GM23248 (cell line): ENCODE data around the gene SOD3. TPM values are rescaled to one million over a fixed set of nuclear protein-coding genes. Genes with fewer than 3 reads are reported as not detected.
A peak's percentile ranks its signal among the peaks of the same experiment; 100 is the strongest.

Source experiments
- DNase-seq: peaks from one replicate; pipeline ENCODE4 v3.0.0-alpha.2; 2015
- H2AFZ ChIP-seq: fragments of 200-600 bp; sonication (generic); 2 replicates; pipeline ENCODE4 v1.6.1; 2016; ENCODE audit warnings: antibody characterized with exemption
- H3F3A ChIP-seq: fragments of 200-600 bp; sonication (generic); 2 replicates; pipeline ENCODE4 v1.6.1; 2016; ENCODE audit warnings: mild to moderate bottlenecking, antibody characterized with exemption, mixed run types; ENCODE audit not compliant: insufficient read depth
- H3K27ac ChIP-seq: fragments of 200-600 bp; sonication (generic); 2 replicates; pipeline ENCODE4 v1.5.1; 2016; ENCODE audit warnings: mild to moderate bottlenecking
- H3K27me3 ChIP-seq: fragments of 200-600 bp; sonication (generic); replicated peaks from 2 replicates; pipeline ENCODE4 v1.6.1; 2016; ENCODE audit warnings: mild to moderate bottlenecking; ENCODE audit not compliant: insufficient read depth
- H3K36me3 ChIP-seq: fragments of 200-600 bp; sonication (generic); 2 replicates; pipeline ENCODE4 v1.6.1; 2016; ENCODE audit warnings: low read depth, mild to moderate bottlenecking
- H3K4me1 ChIP-seq: fragments of 200-600 bp; sonication (generic); 2 replicates; pipeline ENCODE4 v1.6.1; 2016; ENCODE audit warnings: mild to moderate bottlenecking; ENCODE audit not compliant: insufficient read depth
- H3K4me2 ChIP-seq: fragments of 200-600 bp; sonication (generic); one replicate; pipeline ENCODE4 v1.6.1; 2016; ENCODE audit warnings: mild to moderate bottlenecking; ENCODE audit not compliant: unreplicated experiment
- H3K4me3 ChIP-seq: fragments of 200-600 bp; sonication (generic); 2 replicates; pipeline ENCODE4 v1.5.1; 2016; ENCODE audit warnings: mild to moderate bottlenecking
- H3K79me2 ChIP-seq: fragments of 200-600 bp; sonication (generic); 2 replicates; pipeline ENCODE4 v1.6.1; 2016; ENCODE audit warnings: mild to moderate bottlenecking; ENCODE audit not compliant: insufficient read depth
- H3K9ac ChIP-seq: fragments of 200-600 bp; sonication (generic); 2 replicates; pipeline ENCODE4 v1.6.1; 2016; ENCODE audit warnings: mild to moderate bottlenecking
- H3K9me2 ChIP-seq: fragments of 200-600 bp; sonication (generic); 2 replicates; pipeline ENCODE4 v1.6.1; 2016; ENCODE audit warnings: mixed run types, mild to moderate bottlenecking, moderate library complexity; ENCODE audit not compliant: insufficient read depth
- H3K9me3 ChIP-seq: fragments of 200-600 bp; sonication (generic); one replicate; pipeline ENCODE4 v1.6.1; 2017; ENCODE audit warnings: low read depth
- H4K20me1 ChIP-seq: fragments of 200-600 bp; sonication (generic); 2 replicates; pipeline ENCODE4 v1.6.0; 2016; ENCODE audit not compliant: insufficient read depth
- EZH2 ChIP-seq: fragments of 200-600 bp; sonication (generic); IDR thresholded peaks from 2 replicates; pipeline ENCODE4 v1.6.1; 2018; ENCODE audit warnings: antibody characterized with exemption, mild to moderate bottlenecking; ENCODE audit not compliant: insufficient read depth, poor library complexity, severe bottlenecking
- EZH2phosphoT487 ChIP-seq: fragments of 200-600 bp; sonication (generic); IDR thresholded peaks from 2 replicates; pipeline ENCODE4 v1.6.1; 2018; ENCODE audit warnings: antibody characterized with exemption, moderate library complexity, mild to moderate bottlenecking, low read depth; ENCODE audit not compliant: insufficient read depth
- WGBS, 2 experiments: methylation state at CpG; one replicate each; pipeline ENCODE4 v1.1.6; 2015 to 2017; ENCODE audit warnings: low lambda C conversion rate in 2 of 2, low coverage in 1 of 2; ENCODE audit errors: missing lambda C conversion rate in 2 of 2; 5-methylcytosine and 5-hydroxymethylcytosine counted together
- in situ Hi-C: fragments of 300-500 bp; cut with MboI; formaldehyde crosslinking; loops from 2 replicates; pipeline ENCODE4 v1.15.0; 2020
- polyA plus RNA-seq: library from polyadenylated mRNA; unstranded; fragments of >200 nt; fragmentation: Nextera tagmentation; extraction: Ambion mirVana; gene quantifications from 2 replicates; pipeline ENCODE4 v1.2.1, GENCODE V29; 2016
- total RNA-seq: library from RNA; depleted of rRNA; stranded (reverse); fragments of >200 nt; shearing (Covaris generic); gene quantifications from 2 replicates; pipeline ENCODE4 v1.2.3, GENCODE V29; 2014

Gene SOD3
- total and polyA plus RNA-seq, 2 experiments from 2014 or later: 8.2 to 10.1 TPM

- Histone ChIP-seq H3K4me2 (no peak overlapping the region), H4K20me1 (no peaks in the 10 kb centered on the region), H3K36me3 (no peaks in the 10 kb centered on the region), H3K9me2 (no peaks in the 10 kb centered on the region), H3K27me3 (no peaks in the 10 kb centered on the region), H3K27ac (no peak overlapping the region), H3K4me3 (no peak overlapping the region), H3K79me2 (no peaks in the 10 kb centered on the region), H3K9ac (no peak overlapping the region), H3K9me3 (no peaks in the 10 kb centered on the region), H3K4me1 (peaks cover 34% of the 10 kb centered on the region), H3F3A (peaks cover 20% of the 10 kb centered on the region), H2AFZ (no peak overlapping the region)
- no peak for DNase-seq
- TF ChIP-seq EZH2: no peak
- TF ChIP-seq EZH2phosphoT487: no peak
- in situ Hi-C loops: no loop called here
These were observed 26.8 kb upstream of the SOD3 start for GRCh38 chr4:24768604-24769003.

GRCh38 chr4:24769571-24769970, 25.8 kb upstream of the SOD3 start:
- H3K79me2 ChIP-seq: no peaks in the 10 kb centered on the region
- H3K27ac ChIP-seq: peak overlapping the region; percentile 75
- H3K9ac ChIP-seq: peak overlapping the region; percentile 20; the same call in 1 of the 2 replicates
- H3K9me3 ChIP-seq: no peaks in the 10 kb centered on the region
- 44 to 46% methylated on average over 2 of the region's 2 CpGs for WGBS, 2 experiments
- H3K27me3 ChIP-seq: no peaks in the 10 kb centered on the region
- no peaks in the 10 kb centered on the region for H3K36me3 ChIP-seq
- H2AFZ ChIP-seq: no peak overlapping the region
- peaks cover 27% of the 10 kb centered on the region for H3F3A ChIP-seq
- peak; percentile 29 for DNase-seq
- no peak overlapping the region for H3K4me3 ChIP-seq
- peak overlapping the region; percentile 70 for H3K4me2 ChIP-seq
- TF ChIP-seq EZH2phosphoT487 (no peak), EZH2 (no peak)
- peaks cover 34% of the 10 kb centered on the region for H3K4me1 ChIP-seq
- no peaks in the 10 kb centered on the region for H4K20me1 ChIP-seq
- H3K9me2 ChIP-seq: no peaks in the 10 kb centered on the region
- in situ Hi-C loops: no loop called here

GRCh38 chr4:24770032-24770584, 25.3 kb upstream of the SOD3 start:
- TF ChIP-seq EZH2phosphoT487: no peak
- TF ChIP-seq EZH2: no peak
- Histone ChIP-seq H3K4me2 (peak overlapping the region; percentile 70), H4K20me1 (no peaks in the 10 kb centered on the region), H3K9me2 (no peaks in the 10 kb centered on the region), H3K4me1 (peaks cover 39% of the 10 kb centered on the region), H3K36me3 (no peaks in the 10 kb centered on the region), H3K4me3 (no peak overlapping the region), H3K9me3 (no peaks in the 10 kb centered on the region), H3K9ac (peak overlapping the region; percentile 42; the same call in 1 of the 2 replicates), H2AFZ (no peak overlapping the region), H3K27me3 (no peaks in the 10 kb centered on the region), H3F3A (peaks cover 33% of the 10 kb centered on the region), H3K27ac (peak overlapping the region; percentile 75), H3K79me2 (no peaks in the 10 kb centered on the region)
- in situ Hi-C loops: no loop called here
- peak; percentile 92 for DNase-seq
- WGBS, 2 experiments: 59 to 60% methylated on average over 3 of the region's 3 CpGs

- no peak overlapping the region for H3K4me3 ChIP-seq
- H3K4me2 ChIP-seq: peak overlapping the region; percentile 56
- no peaks in the 10 kb centered on the region for H3K9me2 ChIP-seq
- peaks cover 40% of the 10 kb centered on the region for H3K4me1 ChIP-seq
- peaks cover 34% of the 10 kb centered on the region for H3F3A ChIP-seq
- no peaks in the 10 kb centered on the region for H3K27me3 ChIP-seq
- H3K36me3 ChIP-seq: no peaks in the 10 kb centered on the region
- in situ Hi-C loops: no loop called here
- H3K9me3 ChIP-seq: no peaks in the 10 kb centered on the region
- peak overlapping the region; percentile 42 for H3K9ac ChIP-seq
- DNase-seq: no peak
- H4K20me1 ChIP-seq: no peaks in the 10 kb centered on the region
- H3K79me2 ChIP-seq: no peaks in the 10 kb centered on the region
- peak overlapping the region; percentile 75 for H3K27ac ChIP-seq
- 73 to 74% methylated on average over 4 of the region's 4 CpGs for WGBS, 2 experiments
- TF ChIP-seq EZH2phosphoT487: no peak
- no peak for TF ChIP-seq EZH2
- no peak overlapping the region for H2AFZ ChIP-seq
These were observed 24.7 kb upstream of the SOD3 start for GRCh38 chr4:24770667-24771066.

GRCh38 chr4:24771241-24771640, 24.1 kb upstream of the SOD3 start:
- Histone ChIP-seq H3K27ac (0 out of 2 replicates have a peak overlapping the region, but pooled peaks have one; percentile 75), H3K4me3 (no peak overlapping the region), H3K4me2 (no peak overlapping the region), H3K36me3 (no peaks in the 10 kb centered on the region), H3K9me2 (no peaks in the 10 kb centered on the region), H3K27me3 (no peaks in the 10 kb centered on the region), H3K9me3 (no peaks in the 10 kb centered on the region), H3K9ac (no peak overlapping the region), H3K4me1 (peaks cover 40% of the 10 kb centered on the region), H2AFZ (no peak overlapping the region), H3F3A (peaks cover 34% of the 10 kb centered on the region), H3K79me2 (no peaks in the 10 kb centered on the region), H4K20me1 (no peaks in the 10 kb centered on the region)
- WGBS, 2 experiments: 68 to 70% methylated on average over 4 of the region's 4 CpGs
- TF ChIP-seq EZH2 (no peak), EZH2phosphoT487 (no peak)
- in situ Hi-C loops: no loop called here
- DNase-seq: no peak
